GM21528 (cell line): ENCODE data around the gene SH3RF1.
"Not testable (repeated sequence)": the region's sequence is repeated elsewhere in the genome, so short reads cannot be mapped to it uniquely, and the experiment has no call there.

ENCODE experiments used
- ATAC-seq: cut with Tn5 transposase; IDR thresholded peaks from one replicate; pipeline ENCODE4 v1.9.1; 2021; ENCODE audit warnings: mild to moderate bottlenecking, moderate library complexity; ENCODE audit not compliant: unreplicated experiment, low FRiP score

Gene SH3RF1

GRCh38 chr4:169270810-169271691, at the start of gene SH3RF1:
TSS of gene SH3RF1 (minus strand) at chr4:169270956. CDS start at chr4:169269212, 1,744 bp downstream.
- ATAC-seq, result peak; percentile 67

GRCh38 chr4:169315530-169316343, 45.0 kb upstream of the SH3RF1 start:
- no peak for ATAC-seq

- ATAC-seq, result no peak
Measured at GRCh38 chr4:169314906-169315305, 44.1 kb upstream of the SH3RF1 start.

GRCh38 chr4:169313732-169314131, 43.0 kb upstream of the SH3RF1 start:
- no peak for ATAC-seq

- no peak for ATAC-seq
Measured at GRCh38 chr4:169312690-169313422, 42.1 kb upstream of the SH3RF1 start.

- ATAC-seq, result peak; percentile 64
Measured at GRCh38 chr4:169311643-169312365, 41.0 kb upstream of the SH3RF1 start.

- ATAC-seq, result no peak
Measured at GRCh38 chr4:169309326-169309967, 38.7 kb upstream of the SH3RF1 start.

- no peak for ATAC-seq
Measured at GRCh38 chr4:169307576-169307975, 36.8 kb upstream of the SH3RF1 start.

GRCh38 chr4:169305651-169306050, 34.9 kb upstream of the SH3RF1 start:
- no peak for ATAC-seq

- ATAC-seq, result no peak
Measured at GRCh38 chr4:169305173-169305572, 34.4 kb upstream of the SH3RF1 start.

- ATAC-seq, result no peak
Measured at GRCh38 chr4:169295822-169296221, 25.1 kb upstream of the SH3RF1 start.

GRCh38 chr4:169293343-169294176, 22.8 kb upstream of the SH3RF1 start:
- ATAC-seq, result peak; percentile 93

- not testable (repeated sequence) for ATAC-seq
Measured at GRCh38 chr4:169287983-169288382, 17.2 kb upstream of the SH3RF1 start.

GRCh38 chr4:169286562-169287301, 16.0 kb upstream of the SH3RF1 start:
- no peak for ATAC-seq

GRCh38 chr4:169283114-169283509, 12.4 kb upstream of the SH3RF1 start:
- ATAC-seq, result no peak

- ATAC-seq, result no peak
Measured at GRCh38 chr4:169282429-169283113, 11.8 kb upstream of the SH3RF1 start.

GRCh38 chr4:169279108-169279507, 8.4 kb upstream of the SH3RF1 start:
- ATAC-seq, result no peak
